ENCODE data around the gene NFS1.

GRCh38 chr20:35665949-35666288 lies 33.2 kb downstream of the NFS1 start:
- TF ChIP-seq CTCF (IDR thresholded peaks at IDR 0.05) (no peak), POLR2A (IDR thresholded peaks at IDR 0.05) (no peak), POLR2AphosphoS5 (IDR thresholded peaks at IDR 0.05) (no peak)

All from prostate gland (tissue), 2 donors.